NCI-H524 (cell line): ENCODE measurements around the gene SH3BGRL2.

Experiments used
- DNase-seq, 2 experiments: peaks; one replicate each; lab custom pipeline; 2025; lab: John Stamatoyannopoulos, UW

Gene SH3BGRL2

GRCh38 chr6:79699606-79700005 lies 68.5 kb downstream of the SH3BGRL2 start:
- DNase-seq, result no peak

GRCh38 chr6:79702691-79703090 lies 71.6 kb downstream of the SH3BGRL2 start:
- no peak for DNase-seq

- no peak for DNase-seq
Observed at GRCh38 chr6:79704200-79704599, 73.1 kb downstream of the SH3BGRL2 start.

GRCh38 chr6:79705456-79705995 lies 74.4 kb downstream of the SH3BGRL2 start:
- no peak for DNase-seq

GRCh38 chr6:79706527-79706926 lies 75.4 kb downstream of the SH3BGRL2 start:
- DNase-seq, result no peak

GRCh38 chr6:79707621-79708020 lies 76.5 kb downstream of the SH3BGRL2 start:
- no peak for DNase-seq

- DNase-seq, result no peak
Observed at GRCh38 chr6:79708095-79708791, 77.1 kb downstream of the SH3BGRL2 start.

- DNase-seq, result no peak
Observed at GRCh38 chr6:79710127-79710526, 79.0 kb downstream of the SH3BGRL2 start.

- no peak for DNase-seq
Observed at GRCh38 chr6:79711167-79711566, 80.0 kb downstream of the SH3BGRL2 start.

- DNase-seq, result no peak
Observed at GRCh38 chr6:79712144-79712543, 81.0 kb downstream of the SH3BGRL2 start.

GRCh38 chr6:79712616-79713135 lies 81.5 kb downstream of the SH3BGRL2 start:
- no peak for DNase-seq

- DNase-seq, result peak in 1 of 2 experiments; percentile 49
Observed at GRCh38 chr6:79713701-79714322, 82.7 kb downstream of the SH3BGRL2 start.

GRCh38 chr6:79717989-79718388 lies 86.9 kb downstream of the SH3BGRL2 start:
- no peak for DNase-seq

- no peak for DNase-seq
Observed at GRCh38 chr6:79718509-79719247, 87.5 kb downstream of the SH3BGRL2 start.

GRCh38 chr6:79719248-79719960 lies 88.3 kb downstream of the SH3BGRL2 start:
- DNase-seq, result no peak

- DNase-seq, result no peak
Observed at GRCh38 chr6:79724816-79725215, 93.7 kb downstream of the SH3BGRL2 start.

GRCh38 chr6:79731471-79731870 lies 100.3 kb downstream of the SH3BGRL2 start:
- DNase-seq, result no peak

- DNase-seq, result no peak
Observed at GRCh38 chr6:79733388-79733787, 102.3 kb downstream of the SH3BGRL2 start.

GRCh38 chr6:79734374-79734773 lies 103.2 kb downstream of the SH3BGRL2 start:
- no peak for DNase-seq

- DNase-seq, result no peak
Observed at GRCh38 chr6:79735183-79735582, 104.1 kb downstream of the SH3BGRL2 start.

GRCh38 chr6:79737172-79737571 lies 106.0 kb downstream of the SH3BGRL2 start:
- DNase-seq, result no peak

- DNase-seq, result no peak
Observed at GRCh38 chr6:79742030-79742429, 110.9 kb downstream of the SH3BGRL2 start.
